ENCODE measurements around the gene SULF2.
"Not testable (repeated sequence)": the region's sequence is repeated elsewhere in the genome, so short reads cannot be mapped to it uniquely, and the experiment has no call there.

SULF2 gene

GRCh38 chr20:47804972-47805371 is 19.7 kb upstream of the SULF2 start:
- not testable (repeated sequence) for DNase-seq (ENCODE audit: low read depth in 2 of 2)

- DNase-seq (ENCODE audit: low read depth in 2 of 2): not testable (repeated sequence)
These were observed 19.0 kb upstream of the SULF2 start for GRCh38 chr20:47804224-47804825.

GRCh38 chr20:47802975-47803374 is 17.7 kb upstream of the SULF2 start:
- no peak for DNase-seq (ENCODE audit: low read depth in 2 of 2)

- no peak for DNase-seq (ENCODE audit: low read depth in 2 of 2)
These were observed 17.1 kb upstream of the SULF2 start for GRCh38 chr20:47802226-47802920.

GRCh38 chr20:47801759-47802158 is 16.5 kb upstream of the SULF2 start:
- no peak for DNase-seq (ENCODE audit: low read depth in 2 of 2)

GRCh38 chr20:47801079-47801478 is 15.8 kb upstream of the SULF2 start:
- DNase-seq (ENCODE audit: low read depth in 2 of 2): no peak

- no peak for DNase-seq (ENCODE audit: low read depth in 2 of 2)
These were observed 15.3 kb upstream of the SULF2 start for GRCh38 chr20:47800623-47801022.

GRCh38 chr20:47799116-47799715 is 13.9 kb upstream of the SULF2 start:
- DNase-seq (ENCODE audit: low read depth in 2 of 2): no peak

- DNase-seq (ENCODE audit: low read depth in 2 of 2): no peak
These were observed 11.7 kb upstream of the SULF2 start for GRCh38 chr20:47796971-47797370.

GRCh38 chr20:47795214-47795907 is 10.1 kb upstream of the SULF2 start:
- DNase-seq (ENCODE audit: low read depth in 2 of 2): no peak

GRCh38 chr20:47794264-47794663 is 9.0 kb upstream of the SULF2 start:
- DNase-seq (ENCODE audit: low read depth in 2 of 2): not testable (repeated sequence)

GRCh38 chr20:47792021-47792618 is 6.8 kb upstream of the SULF2 start:
- DNase-seq (ENCODE audit: low read depth in 2 of 2): no peak

GRCh38 chr20:47791084-47791599 is 5.9 kb upstream of the SULF2 start:
- DNase-seq (ENCODE audit: low read depth in 2 of 2): no peak

- no peak for DNase-seq (ENCODE audit: low read depth in 2 of 2)
These were observed 5.3 kb upstream of the SULF2 start for GRCh38 chr20:47790580-47790965.

GRCh38 chr20:47789764-47790579 is 4.7 kb upstream of the SULF2 start:
- DNase-seq (ENCODE audit: low read depth in 2 of 2): no peak

- DNase-seq (ENCODE audit: low read depth in 2 of 2): no peak
These were observed 3.9 kb upstream of the SULF2 start for GRCh38 chr20:47789081-47789763.

- DNase-seq (ENCODE audit: low read depth in 2 of 2): no peak
These were observed 3.4 kb upstream of the SULF2 start for GRCh38 chr20:47788741-47789080.

GRCh38 chr20:47786765-47787107 is 1.5 kb upstream of the SULF2 start:
- no peak for DNase-seq (ENCODE audit: low read depth in 2 of 2)

GRCh38 chr20:47785854-47786764 is 828 bp upstream of the SULF2 start:
- DNase-seq (ENCODE audit: low read depth in 2 of 2): no peak
